ENCODE results near the gene CNDP2.
A peak's percentile ranks its signal among the peaks of the same experiment; 100 is the strongest.

Gene CNDP2
- 100 to 315 (median 243) reads per million in 18 experiments for total RNA-seq

DNA sequence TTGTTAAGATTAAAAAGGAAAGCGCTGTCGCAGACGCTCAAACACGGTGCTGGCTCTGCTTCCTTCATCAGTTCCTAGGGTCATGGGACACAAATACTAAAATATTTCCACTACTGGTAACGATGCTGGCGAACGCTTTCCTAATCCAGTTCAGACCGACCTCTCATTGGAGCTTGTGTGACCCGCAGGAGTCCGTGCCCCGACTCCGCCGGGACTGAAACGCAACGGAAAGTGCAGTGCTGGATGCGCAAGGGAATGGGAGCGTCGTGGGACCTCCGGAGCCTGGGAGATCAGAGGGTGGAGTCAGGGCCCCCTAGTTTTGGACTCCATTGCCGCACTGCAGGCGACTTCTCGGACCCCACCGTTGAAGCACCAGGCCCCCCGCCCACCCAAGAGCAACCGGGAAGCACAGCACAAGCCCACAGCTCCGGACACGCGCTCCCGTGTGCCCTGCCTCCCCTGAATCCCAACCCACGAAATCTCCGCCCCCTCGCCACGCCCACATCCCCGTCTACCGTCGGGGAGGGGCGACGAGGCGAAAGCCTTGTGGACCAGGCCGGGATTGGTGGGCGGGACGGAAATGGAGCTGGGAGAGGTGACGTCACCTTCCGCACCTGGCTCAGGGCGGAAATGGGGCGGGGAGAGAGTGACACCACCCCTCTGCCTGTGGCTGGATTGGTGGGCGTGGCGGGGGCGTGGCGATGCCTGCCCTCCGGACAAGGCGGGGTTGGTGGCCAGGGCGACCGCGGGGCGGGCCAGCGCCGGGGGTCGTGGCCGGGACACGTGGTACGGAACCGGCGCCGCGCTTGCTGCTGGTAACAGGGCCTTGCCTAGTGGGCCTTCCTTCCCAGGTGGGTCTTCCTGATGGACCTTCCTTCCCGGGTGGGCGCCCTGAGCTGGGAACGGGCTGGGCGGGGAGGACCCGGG lies at the start of gene CNDP2:
Gene CNDP2 (plus strand): TSS at position 783 of the 927 bp plus-strand sequence. CDS start 3,611 bp downstream, outside the sequence.
- DNase-seq: peak; percentile 98 to 99

DNA sequence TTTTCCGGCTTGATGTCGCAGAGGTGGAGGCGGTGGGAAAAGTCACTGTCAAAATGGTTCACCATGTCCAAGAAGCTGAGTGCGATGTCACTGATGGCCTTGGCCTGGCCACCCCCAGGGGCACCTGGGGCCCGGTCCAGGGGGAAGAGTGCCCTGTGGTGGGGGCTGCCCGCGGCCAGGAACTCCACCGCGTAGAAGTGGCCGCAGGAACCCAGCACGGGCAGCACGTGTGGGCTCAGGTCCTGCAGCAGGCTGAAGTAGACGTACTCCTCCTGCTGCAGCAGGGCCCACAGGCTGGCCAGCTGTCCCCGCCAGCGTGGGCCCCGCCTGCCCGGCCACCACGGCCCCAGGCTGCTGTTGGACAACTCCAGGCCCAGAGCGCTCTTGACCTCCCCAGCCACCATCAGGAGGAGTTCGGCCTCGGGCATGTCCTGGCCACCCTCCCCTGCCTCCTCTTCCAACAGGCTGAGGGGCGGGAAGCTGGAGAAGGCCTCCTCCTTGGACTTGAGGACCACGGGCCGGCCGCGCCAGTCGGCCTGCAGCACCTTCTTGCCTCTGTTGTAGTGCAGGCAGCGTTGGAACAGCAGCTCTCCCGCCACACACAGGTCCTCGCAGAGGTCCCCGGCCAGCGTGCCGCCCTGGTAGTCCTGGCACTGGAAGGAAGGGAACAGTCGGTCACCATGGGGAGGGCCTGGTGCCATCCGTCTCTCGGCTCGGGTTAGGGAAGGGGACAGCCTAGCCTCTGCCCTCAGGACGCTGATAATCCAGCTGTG lies 49.3 kb upstream of the CNDP2 start:
- no peak for DNase-seq

DNA sequence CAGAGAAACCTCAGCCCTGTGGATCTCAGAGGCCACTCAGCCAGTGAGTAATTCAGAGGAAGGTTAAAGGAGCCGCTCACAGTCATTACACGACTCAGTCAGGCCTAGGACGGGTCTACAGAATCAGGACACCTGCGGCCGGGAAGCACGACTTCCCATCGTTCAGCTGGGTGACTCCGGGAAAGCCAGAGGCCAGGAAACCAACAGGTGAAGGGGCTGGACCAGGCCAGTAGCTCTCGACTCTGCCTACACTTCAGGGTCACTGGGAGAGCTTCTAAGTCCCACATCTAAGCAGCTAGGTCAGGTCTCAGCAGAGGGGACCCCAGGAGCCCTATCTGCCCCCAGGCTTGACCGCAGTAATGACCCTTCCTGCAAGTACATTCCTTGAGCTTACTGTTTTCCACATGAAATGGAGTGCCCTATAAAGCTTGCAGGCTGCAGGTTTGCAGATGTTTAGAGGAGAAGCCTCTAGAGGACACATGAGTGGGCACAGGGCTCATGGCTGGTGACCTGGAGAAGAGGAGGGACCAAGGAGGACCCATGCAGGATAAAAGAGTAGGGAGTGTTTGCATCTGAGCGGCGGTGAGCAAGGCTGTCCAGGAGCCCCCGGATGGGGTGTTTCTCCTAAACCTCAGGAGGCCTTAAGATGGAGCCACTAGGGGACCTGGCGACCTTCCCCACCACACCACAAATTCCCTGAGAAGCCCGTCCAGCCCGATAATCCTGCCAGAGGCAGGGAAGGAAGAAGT lies 48.6 kb upstream of the CNDP2 start:
- DNase-seq: no peak

DNA sequence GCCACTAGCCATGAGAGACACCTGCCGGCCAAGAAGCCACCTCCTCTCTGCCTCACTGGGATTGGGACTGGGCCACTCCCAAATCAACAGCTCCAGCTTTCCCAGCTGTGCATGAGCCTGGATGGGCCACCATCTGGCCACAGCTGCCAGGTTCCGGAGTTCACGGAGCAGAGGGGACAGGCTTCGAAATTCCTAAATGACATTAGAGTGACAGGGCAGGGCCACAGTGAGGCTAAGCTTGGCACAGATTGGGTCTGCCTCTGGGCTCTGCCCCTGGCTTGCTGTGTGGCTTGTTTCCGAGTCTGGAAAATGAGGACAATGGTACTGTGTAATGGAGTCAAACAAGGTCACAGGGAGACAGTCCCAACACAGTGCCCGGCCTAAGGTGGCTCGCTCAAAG lies 45.5 kb upstream of the CNDP2 start:
- DNase-seq: no peak

DNA sequence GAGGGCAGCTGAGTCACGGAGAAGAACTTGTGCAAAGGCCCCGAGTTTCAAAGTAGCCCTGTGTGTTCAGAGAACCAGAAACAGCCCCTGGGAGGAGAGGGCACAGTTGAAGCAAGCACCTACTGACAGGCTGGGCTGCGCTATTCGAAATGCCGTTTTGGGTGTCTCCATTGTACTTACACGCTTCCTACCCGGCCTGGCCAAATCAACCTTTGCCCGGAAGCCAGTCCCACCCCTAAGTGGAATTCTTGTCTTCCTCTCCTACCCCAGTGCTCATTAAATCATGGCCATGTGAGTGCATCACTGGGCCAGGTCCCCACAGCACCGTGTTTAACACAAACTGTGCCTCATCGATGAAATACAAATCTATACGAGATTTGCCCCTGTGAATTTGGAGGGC lies 45.0 kb upstream of the CNDP2 start:
- DNase-seq: no peak

DNA sequence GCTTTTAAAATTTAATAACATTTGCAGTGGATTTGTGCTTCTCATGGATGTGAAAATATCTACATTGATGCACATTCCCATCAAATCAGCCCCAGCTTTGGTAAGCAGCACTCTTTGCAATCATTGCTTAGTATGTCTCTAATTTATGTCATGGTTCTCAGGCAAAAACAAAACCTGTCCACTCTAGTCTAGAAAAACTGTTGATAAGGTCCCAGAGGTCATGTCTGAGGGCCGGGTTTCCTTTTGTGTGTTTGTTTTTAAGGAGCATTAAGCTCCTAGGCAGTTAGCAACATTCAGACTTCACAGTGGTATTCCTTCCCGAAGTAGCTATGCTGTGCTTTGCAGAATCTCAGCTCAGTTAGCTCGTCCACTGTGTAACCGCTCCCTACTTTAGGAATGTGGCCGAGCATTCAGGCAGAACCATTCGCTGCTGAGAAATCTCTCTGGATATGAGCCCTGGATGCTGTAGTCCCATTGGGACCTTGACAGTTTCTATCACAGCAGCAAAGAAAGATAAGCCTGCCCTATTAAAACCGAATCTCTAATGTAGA lies 43.1 kb upstream of the CNDP2 start:
- no peak for DNase-seq

DNA sequence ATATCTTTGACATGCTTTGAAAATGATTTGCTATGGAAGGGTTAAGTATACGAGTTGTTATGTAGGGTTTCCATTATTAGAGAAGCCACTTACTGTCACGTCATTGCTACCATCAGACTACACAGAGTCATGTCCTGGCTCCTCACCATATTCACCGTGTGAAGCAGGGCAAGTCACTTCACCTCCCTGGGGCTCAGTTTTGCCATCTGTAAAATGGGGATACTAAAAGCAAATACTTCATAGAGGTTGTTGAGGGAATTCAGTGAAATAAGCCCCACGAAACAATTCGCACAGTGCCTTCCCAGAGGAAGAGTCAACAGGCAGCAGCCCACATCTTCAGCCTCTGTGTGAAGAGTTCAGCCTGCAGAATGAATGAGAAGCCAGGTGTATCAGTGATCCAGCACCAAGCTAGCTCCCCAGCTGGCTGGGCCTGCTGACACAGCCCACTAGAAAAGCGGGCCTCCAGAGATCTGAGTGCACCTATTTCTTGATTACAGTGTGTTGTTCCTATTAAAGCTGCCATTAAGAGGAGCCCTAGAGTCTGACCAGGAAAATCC lies 42.4 kb upstream of the CNDP2 start:
- no peak for DNase-seq

DNA sequence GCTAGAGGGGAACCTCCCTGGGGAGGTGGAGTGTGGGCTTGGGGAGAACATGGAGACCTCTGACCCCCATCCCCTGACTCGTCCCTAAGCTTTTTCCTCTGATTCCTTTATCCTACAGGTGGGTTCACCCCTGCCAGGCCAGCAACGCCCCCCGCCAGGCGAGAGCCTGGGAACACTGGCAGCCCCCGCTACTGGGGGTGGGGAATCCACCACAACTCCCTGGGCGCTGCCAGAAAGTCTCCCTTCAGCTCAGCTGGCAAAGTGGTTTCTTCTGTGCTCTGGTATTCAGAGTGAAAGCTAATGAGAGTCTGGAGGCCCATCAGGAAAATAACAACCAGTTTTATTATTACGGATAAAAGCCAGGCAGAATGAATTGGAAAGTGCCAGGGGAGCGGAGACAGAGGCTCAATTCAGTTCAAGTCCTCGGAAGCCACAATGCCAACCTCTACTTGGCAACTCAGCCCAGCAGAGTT lies 41.8 kb upstream of the CNDP2 start:
- DNase-seq: no peak

DNA sequence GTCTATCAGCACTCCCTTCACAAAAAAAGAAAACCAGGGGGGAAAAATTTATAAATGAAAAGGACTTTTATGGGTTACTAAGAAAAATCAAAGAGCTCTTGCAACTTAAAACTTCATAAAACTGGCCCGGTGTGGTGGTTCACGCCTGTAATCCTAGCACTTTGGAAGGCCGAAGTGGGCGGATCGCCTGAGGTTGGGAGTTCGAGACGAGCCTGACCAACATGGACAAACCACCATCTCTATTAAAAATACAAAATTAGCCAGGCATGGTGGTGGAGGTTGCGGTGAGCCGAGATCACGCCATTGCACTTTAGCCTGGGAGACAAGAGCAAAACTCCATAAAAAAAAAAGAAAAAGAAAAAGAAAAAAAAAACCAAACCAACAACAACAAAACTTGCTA lies 40.8 kb upstream of the CNDP2 start:
- DNase-seq: no peak

DNA sequence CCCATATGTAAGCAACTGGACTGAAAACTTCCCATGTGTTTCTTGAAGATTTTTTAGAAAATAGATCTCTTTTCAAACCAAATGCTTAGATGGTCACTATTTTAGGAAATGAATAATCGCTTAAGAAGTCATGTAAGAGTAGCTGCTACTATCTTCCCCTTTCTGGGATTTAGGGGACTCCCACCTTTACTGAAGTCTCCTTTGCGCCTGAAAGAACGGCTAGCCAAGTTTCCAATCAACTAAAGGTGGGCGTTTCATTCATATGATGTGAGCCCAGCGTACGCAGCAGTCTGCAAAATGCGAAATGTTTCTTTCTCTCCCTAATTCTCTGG lies 40.2 kb upstream of the CNDP2 start:
- DNase-seq: no peak

DNA sequence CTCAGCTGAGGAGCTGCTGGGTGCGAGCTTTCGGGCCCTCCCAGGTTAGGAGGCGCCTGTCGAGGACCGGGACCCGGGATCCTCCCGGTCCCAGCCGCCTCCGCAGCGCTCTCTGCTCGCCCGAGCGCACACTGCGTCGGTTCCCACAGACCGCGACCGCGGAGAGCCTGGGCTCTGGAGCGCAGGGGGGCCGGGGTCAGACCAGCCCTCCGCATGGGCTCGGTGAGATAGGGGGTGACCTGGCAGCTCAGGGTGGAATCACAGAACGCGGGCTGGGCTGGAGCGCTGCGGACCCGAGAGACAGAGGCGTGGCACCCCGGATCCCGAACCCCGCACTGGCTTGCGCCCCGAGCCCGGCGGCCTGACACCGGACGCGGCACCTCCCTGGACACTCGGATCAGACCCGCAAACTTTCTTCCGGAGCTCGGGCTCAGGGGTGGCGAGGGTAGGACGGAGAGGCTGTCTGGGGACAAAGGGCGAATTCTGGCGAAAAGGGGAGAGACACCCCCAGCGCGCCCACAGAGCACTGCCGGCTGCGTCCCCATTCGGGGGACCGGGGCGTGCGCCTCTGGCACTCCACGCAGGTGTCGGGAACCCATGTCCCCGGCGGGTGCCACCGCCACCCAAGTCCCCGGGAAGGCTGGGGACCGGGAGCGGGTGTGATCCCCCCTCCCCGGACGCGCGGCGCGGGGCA lies 39.7 kb upstream of the CNDP2 start:
- DNase-seq: no peak

DNA sequence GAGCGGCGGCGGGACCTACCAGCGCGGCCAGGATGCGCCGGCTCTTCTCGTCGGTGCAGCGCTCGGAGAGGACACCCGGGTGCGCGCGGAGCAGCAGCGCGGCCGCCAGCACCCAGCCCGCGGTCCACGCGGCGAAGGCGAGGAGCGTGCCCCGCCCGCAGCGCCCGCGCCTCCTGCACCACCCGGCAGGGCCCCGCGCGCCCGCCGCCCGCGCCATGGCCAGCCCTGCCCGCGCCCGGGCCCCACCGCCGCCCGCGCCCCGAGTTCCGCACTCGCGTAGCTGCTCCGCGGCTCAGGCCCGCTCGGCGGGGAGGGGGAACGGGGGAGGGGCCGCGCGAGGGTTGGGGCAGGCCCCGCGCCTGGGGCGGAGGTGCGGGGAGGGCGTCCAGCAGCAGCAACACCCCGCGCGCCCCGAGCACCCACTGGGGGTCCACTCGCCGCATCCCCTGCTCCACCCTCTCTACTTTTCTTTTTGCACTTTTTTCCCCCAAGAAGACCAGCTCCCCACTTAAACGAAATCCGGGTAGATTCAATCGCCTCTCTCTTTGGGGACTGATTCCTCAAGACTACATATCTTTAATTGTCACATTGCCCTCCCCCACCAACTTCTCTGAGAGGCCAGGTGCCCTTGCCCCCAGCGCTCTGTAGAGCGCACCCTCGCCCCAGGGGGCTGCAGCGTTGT lies 39.0 kb upstream of the CNDP2 start, which contains the start of gene DIPK1C:
Gene DIPK1C (minus strand): TSS at position 266 of the 682 bp plus-strand sequence. CDS start 49 bp downstream, at position 217.
- DNase-seq: no peak

DNA sequence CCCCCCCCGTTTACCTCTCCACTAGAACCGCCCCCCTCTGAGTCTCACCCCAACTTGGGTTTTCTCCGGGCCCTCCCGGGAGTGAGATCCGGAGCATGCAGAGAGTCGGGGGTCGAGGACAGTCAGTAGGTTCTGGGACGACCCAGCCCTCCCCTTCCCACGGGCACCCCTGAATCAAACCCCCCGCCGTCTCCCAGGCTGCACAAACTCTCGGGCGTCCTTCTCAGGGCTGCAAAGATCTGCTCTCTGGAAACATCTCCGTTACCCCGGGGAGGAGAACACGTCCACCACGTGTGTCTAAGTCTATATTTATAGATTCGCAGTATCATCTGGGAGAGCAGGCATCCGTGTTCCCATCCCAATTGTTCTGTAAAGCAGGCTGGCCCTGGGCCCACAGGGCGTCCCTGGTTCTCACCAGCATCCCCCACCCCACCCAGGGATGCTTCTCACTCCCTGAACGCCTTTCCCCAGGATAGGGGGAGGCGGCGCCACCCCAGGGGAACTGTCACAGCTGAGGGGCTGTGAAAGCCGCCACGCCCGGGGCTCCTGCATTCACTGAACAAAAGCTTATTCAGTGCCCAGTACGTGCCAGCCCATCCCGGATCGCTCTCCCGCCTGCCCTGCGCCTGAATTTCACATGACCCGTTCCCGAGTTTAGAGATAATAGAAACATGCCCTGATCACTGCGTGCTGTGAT lies 38.3 kb upstream of the CNDP2 start:
- no peak for DNase-seq

DNA sequence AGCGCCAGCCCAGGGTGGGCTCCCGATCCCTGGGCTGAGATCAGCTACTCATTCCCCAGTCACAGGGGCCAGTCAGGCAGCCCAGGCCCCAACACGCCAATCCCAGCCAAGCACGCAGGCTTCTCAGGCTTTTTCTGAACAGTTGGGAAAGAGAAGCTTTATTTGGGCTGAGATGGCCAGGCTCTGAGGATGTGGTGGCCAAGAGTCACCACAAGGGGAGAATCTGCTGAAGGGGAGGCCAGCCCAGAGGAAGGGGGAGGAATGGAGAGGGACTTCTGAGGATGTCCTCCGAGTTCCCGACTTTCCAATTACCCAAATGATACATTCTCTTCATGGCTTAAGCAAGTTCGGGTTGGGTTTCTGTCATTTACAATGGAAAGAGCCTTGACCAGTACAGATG lies 36.3 kb upstream of the CNDP2 start:
- no peak for DNase-seq

DNA sequence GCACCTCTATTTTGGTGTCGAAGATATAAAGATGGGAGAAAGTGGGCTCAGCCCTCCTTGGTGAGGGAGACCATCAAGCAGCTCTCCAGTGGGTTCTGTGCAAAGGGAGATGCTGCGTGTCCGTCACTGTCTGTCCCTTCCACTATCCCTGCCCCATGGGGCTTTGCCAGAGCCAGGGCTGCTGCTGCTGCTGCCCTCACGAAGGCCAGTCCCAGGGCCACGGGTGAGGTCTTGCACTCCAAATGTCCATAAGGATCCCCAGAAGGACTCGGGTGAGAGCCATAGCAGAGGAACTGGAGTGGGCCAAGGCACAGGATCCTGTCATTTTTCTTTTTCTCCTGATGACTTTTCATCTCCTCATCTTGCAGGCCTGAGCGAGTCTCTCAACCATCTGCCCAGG lies 35.3 kb upstream of the CNDP2 start:
- DNase-seq: no peak

DNA sequence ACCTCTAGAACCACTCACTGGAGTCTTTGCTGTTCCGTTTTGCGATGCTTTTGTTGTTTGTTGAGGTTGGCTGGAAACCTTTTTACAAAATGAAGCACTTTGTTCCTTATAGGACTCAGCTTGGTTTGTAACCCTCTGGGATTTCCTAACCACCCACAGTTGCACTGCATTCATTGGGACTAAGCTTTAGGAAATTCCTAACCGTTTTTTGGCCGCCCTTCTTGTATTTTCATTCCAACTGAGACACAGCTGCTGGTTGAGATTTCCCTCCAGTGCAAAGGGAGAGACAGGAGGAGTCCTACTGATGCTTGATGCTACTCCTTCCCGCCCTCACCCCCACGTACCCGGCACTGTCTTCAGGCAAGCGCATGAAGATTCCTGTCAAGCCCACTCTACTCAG lies 32.9 kb upstream of the CNDP2 start:
- no peak for DNase-seq

DNA sequence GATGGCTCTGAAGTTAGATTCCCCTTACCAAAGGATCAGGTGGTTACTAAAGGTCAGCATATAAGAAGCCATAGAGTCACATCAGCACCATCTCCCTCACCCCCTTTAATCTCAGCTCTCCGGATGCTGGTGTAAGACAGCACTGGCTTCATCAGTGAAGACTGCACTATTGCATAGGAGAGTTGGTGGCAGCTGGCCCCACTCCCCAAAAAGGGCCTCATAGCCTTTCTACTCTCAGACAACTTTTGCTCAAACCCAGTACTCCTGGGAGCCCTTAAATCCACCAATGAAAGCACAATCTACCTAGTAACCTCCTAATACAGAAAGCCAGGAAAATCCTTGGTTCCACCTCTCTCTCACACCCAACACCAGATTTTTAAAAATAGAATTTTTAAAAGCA lies 32.2 kb upstream of the CNDP2 start:
- DNase-seq: no peak

DNA sequence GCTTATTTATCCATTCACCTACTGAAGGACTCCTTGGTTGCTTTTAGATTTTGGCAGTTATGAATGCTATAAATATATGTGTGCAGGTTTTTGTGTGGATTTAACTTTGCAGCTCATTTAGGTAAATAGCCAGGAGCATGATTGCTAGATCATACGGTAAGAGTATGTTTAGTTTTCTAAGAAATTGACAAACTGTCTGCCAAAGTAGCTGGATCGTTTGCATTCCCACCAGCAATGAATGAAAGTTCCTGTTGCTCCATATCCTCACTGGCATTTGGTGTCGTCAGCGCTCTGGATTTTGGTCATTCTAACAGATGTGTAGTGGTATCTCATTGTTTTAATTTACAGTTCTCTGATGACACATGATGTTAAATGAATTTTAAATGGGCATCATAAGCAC lies 30.4 kb upstream of the CNDP2 start:
- DNase-seq: no peak

DNA sequence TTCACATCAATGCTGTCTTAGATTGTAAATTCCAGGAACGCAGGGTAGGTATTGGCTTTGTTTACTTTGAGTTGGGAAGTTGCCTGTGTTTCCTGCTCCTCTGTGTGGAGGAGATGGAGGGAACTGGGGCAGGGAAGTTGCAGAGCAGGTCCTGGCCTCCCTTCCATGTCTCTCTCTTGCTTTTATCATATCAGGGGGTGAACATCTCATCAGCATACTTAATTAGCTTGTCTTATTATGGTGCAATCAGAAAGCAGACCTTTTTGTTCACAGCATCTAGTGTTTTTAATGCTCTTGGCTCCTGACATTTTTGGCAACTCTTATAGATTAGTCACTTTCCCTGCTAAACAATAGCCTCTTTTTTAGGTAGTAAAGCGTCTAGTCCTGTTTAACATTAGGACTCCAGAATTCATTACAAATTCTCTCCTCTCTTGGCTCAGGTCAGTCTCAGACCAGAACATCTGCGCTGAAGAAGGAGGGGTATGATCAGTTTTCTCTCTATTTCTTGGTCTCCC lies 27.6 kb upstream of the CNDP2 start:
- no peak for DNase-seq

DNA sequence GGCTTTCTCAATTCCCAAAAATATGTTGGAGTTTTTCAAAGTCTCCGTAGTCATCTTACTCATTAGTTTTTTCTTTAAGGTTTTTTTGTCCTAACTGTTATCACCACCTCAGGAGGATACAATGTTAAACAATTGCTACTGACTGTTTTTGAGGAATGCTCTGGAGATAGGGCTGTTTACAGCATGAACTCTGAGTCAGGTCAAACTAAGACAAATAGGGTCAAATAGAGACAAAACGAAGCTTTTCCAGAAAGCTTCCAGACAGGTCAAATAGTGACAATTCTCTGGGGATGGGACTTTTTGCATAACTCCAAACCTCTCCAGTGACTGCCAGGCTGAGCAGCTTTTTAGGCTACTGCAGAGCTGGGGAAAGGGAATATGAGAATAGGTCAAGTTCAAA lies 23.9 kb upstream of the CNDP2 start:
- DNase-seq: no peak
